Activated CD4-positive, alpha-beta T cell treated with anti-CD3 and anti-CD28 coated beads, Interleukin-2, amount 50 U/mL, for 24 hours (primary cell): ENCODE results near the gene LRTM2.
A peak's percentile ranks its signal among the peaks of the same experiment; 100 is the strongest.

Experiments
- DNase-seq, 2 donors: peaks; one replicate each; pipeline ENCODE4 v3.0.0-alpha.2; 2020; ENCODE audit warnings: low read depth in 1 of 2, low spot score in 1 of 2

The LRTM2 gene

DNA sequence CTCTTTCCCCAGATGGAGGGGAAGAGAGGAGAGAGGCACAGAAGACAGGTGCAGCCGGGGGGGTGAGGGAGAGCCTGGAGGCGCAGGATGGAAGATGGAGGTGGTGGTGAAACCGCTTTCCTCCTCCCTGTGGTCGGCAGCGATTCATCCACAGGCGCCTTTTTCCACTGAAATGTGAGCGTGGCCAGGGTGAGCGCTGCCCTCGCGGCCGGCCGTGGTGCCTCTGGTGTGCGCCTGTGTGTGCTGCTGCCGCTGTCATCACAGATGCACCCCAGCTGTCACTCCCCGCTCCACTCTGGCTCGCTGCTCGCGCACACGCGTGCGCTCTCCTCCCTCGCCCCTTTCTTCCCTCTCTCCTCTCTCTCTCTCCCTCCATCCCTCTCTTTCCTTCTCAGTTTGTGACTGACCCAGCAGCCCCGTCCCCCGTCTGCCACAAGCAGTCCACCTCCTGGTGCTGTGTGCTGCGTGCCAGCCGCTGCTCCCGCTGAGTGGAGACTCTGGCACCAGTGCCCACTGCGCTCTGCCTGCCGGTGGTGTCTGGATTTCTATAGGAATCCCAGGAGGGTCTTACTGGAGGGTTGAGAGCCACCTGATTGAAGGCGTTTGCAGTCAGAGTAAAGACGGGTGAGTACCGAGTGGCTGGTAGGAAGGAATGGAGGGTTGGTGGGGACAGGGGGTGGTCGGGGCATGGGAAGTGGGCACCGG, at the start of gene LRTM2:
Gene LRTM2 (plus strand): TSS at position 375 of the 705 bp plus-strand sequence. CDS start 7,584 bp downstream, outside the sequence.
- DNase-seq: no peak

DNA sequence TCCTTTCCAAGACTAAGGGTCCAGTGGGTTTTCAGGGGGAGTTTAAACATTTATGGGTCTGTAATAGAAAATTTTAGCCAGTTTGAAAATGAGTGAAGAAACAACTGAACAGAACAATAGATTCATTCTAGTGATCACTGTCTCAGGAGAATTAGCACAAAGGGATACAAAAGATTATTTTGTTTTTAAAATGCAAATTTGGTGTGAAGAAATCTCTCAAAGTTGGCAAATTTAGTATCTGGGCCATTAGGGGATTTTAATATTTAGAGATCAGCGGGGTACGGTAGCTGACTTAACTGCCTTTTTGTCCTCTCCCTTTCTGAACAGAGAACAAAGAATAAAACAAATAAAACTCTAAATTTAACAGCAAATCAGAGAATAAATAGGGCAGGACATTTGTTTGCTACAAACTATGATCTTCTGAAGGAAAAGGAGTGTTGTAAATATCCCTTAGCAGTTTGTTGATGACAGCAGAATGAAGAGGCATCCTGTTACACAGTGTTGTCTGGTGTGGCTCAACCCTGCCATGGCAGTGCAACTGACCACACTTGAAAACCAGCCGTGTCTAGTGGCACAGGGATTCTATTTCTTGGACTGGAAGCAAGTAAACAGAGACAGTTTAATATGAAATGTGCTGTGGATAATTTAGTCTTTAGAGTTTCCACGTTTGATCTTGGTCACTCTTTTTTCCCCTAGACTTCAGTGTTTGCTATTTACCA, 46.3 kb upstream of the LRTM2 start:
- no peak for DNase-seq

DNA sequence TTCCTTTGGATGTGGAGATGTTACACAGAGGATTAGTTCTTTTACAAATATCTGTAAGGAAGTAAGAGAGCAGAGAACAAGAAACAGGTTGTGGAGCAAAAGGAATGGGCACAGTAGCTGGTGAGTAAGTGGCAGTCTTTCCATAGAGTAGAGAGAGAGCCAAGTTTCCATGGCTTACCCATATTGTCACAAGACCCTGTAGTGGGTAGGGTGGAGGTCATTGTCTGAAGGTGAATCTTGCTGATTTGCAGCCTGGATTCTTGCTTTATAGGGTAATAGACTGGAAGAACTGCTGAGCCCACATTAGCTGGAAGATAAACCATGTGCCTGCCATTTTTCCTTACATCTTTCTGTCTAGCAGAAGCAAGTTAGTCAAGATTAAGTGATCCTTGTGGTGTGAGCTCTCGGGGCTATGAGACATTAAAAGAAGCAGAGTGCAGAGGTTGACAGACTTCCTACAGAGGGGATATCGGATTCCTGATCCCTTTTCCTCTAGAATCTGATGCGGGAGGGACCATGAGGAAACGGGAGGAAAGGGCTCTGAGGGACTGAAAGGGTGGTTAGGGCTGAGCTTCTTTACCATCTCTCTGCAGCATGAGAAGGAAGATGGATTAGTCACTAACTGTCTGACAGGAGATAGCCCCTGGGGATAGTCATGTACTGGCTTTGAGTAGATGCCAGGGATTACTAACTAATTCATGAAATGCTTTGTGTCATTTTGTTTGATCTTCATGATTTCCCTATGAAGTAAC, 44.0 kb upstream of the LRTM2 start:
- DNase-seq: no peak

DNA sequence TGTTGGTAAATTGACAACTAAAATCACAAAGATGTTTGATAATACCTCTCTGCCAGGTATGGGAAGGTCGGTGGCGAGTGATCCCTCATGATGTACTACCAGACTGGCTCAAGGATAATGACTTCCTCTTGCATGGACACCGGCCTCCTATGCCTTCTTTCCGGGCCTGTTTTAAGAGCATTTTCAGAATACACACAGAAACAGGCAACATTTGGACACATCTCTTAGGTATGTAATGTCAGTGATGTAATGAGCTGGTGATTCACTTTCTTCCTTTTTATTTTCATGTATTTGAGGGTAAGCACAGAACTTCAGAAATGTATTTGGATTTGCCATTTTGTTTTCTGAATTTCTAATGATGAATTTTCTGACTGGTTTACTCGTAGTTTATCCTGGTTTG, 42.6 kb upstream of the LRTM2 start:
- no peak for DNase-seq

DNA sequence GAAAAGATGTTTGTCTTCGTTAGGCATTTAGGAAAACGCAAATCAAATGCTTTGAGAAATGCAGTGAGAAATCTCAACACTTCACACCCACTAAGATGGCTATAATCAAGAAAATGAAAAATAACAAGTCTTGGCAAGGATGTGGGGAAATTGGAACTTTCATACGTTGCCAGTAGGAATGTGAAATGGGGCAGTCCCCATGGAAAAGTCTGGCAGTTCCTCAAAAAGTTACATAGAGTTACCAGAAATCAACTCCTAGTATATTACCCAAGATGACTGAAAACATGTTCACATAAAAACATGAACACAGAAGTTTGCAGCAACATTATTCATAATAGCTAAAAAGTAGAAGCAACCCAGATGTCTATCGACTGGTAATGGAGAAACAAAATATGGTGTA, 41.5 kb upstream of the LRTM2 start:
- no peak for DNase-seq

DNA sequence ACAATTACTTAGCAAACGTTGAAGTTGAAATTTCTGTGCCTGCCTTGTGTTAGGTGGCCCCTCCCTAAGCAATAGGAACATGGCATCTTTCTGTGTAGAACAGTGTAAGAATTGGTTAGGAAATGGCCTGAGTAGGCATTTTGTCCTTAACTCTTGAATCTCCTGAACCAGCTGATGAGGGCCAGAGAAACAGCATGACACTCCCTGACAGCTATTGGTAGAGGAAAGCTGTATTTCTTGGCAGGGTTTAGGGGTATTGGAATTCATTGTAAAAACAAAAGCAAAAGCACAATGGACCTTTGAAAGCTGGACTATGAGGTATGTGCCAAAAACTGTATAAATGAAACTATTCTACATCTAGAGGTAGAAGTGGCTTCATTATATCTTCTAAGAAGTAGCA, 40.6 kb upstream of the LRTM2 start:
- no peak for DNase-seq

DNA sequence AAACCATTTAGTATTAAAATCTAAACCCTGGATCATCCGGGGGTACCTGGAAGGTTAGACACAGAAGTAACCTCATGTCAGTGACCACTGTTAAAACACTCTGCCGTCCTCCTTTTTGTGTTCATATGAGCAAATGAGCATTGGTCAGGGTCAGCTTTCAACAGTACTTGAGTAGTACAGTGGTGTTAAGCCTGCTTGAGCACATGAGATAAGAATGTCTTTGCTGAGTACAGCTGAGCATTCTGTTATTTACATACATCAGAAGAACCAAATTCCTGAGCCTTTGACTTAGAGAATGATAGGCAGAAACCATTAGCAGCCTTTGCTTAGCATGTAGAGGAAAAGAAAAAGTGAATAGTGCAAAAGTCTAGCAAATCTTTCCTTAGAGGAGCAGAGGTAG, 38.6 kb upstream of the LRTM2 start:
- no peak for DNase-seq

DNA sequence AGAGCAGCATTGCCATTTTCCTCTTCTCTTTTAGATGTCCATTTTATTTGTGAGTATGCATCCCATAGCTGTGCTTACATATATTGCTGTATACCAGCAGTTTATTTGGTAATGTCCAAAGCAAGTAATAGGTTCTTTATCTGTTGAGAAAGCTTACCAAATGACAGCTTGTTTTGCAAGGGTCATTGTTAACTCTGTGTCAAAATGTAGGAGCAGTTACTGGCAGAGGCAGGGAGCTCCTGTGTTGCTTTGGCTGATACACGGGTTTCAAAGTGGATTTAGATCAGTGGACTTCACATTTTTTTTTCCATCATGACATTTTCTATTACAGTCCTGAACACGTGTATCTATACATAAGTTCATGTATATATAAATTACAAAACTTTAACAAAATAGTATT, 38.1 kb upstream of the LRTM2 start:
- DNase-seq: no peak

DNA sequence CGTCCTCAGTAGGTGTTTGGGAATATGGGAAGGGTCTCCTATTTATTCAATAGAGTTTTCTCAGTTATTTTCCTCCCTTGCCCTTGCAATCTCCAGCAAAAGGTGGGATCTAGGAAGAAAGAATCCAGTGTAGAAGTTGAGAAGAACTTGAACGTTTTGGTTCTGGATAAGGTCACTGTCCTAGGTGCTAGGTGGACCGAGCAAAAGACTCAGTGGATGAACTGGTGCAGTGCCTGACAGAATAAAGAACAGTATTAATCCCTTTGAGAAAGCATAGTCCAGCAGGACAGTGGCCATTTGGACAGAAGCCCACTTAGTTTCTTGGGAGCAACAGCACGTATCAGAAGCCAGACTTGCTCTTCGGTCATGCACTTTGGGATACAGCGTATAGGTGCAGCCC, 32.7 kb upstream of the LRTM2 start:
- DNase-seq: no peak

DNA sequence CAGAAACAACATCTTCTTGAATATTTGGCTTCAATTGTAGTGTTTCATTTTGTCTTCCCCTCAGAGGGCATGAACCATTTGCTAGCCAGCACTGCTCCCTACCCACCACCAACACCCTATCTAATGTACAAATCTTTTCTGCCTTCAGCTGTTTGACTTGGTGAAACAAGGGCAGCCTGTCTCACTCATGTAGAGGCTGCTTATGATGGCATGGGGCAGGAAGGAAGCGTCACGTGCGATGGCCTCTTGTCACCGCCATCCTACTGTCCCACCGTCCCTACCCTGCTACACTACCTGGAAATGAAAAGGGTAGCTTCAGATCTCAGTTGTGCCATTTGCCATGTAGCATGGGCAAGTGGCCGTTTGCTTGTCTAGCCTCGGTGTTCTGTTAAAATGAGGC, 29.9 kb upstream of the LRTM2 start:
- DNase-seq: no peak

DNA sequence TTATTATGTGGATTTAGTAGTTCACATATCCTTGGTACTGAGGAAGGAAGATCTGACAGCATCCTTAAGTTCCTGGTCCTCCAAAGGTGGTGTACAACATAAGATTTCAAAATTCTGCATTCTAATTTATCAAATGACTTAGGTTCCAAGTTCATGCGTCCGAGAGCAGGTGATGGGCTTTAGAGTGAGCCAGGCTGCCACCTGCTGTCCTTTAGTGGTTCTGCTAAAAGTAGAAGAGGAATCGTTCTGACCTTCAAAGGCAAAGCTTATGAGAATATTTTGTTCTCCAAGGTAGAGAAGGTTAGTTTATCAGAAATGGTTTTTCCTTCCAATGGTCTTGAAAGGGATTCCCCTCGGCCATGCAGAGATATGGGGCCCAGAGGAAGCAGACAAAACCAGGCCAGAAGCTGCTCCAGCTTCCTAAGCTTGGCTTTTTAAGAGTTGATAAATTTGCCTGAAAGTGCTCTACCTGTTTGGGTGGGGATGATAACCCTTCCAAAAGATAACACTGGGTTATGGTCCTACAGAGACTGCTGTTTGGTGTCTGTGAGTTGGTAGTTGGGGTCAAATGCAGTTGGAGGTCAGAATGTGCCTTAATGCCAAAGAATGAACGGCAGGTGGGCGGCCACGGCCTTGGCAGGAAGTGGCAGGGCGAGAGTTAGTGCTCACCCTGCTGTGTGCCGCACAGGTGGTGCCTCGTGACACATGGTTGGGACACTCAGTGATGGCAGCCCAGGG, 29.1 kb upstream of the LRTM2 start:
- peak in 1 of 2 donors; percentile 55 for DNase-seq

DNA sequence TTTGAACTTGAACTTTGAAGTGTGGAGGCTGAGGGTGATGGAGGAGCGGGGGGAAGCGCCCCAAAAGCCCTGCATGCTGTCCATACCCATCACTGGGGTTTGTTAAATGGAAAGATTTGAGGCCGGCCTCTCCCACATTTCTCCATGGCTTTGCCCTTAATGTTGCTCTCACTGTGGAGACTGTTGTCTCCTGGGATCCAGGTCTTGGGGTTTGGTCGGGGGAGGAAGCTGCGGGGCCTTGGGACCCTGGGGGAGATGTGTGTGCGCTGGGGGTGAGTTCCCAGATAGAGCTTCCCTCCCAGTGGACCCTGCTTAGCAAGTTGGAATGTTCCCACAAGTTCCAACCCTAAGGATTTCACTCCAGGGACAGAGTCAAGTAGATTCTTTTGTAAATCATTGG, 28.0 kb upstream of the LRTM2 start:
- DNase-seq: no peak

DNA sequence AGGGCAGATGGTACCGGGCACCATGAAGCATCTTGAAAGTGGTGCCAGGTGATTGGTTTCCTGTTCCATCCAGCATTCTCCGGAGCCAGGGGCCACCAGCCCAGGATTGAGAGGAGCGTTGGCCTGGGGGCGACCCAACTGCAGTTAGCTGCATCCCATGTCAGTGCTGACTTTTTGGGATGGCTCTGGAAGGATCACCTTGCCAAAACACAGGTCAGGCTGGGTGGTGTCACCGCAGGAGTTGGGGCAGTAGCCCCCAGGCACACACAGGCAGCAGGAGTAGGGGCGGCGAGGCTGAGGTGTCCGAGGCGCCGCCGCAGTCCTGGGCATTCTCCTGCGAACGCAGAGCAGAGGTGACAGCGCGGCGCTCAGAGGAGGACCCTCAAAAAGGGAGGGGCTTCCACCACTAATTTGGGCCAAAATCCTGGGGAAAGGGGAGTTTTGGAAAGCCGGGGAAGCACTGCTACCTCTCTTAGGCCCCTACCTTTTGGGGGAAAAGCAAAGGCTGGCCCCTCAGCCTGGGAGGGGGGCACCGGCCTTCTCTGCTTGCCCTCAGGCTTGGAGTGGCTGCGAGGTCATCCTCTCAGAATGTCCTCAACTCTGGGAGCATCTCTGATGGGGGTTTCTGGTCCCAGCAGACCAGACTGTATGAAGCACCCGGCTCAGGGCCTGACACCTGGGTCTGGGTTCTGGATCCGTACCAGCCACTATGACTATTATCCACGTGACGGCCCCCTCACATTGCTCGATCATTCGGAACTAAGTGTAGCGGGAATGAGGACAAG, 26.7 kb upstream of the LRTM2 start:
- no peak for DNase-seq

DNA sequence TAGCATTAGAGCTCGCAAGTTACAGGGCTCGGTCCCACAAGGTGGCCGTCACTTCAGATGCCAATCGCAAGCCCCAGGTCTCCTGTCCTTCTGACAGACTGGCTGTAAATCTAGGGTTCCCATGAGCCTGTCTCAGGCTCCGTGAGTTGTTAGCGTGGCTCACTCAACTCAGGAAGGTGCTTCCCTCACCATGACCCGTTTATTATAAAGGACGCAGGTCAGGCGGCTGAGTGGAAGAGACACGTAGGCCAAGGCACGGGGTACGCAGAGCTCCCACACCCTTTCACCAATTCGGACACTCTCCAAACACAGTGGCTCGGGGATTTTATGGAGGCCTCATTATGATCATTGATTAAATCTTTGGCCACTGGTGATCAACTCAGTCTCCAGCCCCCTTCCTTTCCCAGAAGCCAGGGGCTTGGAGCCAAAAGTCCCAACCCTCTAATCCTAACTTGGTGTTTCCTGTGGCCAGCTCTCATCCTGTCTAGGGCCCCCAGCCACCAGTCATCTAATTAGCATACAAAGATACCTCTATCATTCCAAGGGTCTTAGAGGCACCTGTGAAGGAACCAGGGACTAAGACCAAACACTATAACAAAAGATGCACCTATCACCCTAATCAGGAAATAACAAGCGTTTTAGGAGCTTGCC, 25.8 kb upstream of the LRTM2 start:
- no peak for DNase-seq

DNA sequence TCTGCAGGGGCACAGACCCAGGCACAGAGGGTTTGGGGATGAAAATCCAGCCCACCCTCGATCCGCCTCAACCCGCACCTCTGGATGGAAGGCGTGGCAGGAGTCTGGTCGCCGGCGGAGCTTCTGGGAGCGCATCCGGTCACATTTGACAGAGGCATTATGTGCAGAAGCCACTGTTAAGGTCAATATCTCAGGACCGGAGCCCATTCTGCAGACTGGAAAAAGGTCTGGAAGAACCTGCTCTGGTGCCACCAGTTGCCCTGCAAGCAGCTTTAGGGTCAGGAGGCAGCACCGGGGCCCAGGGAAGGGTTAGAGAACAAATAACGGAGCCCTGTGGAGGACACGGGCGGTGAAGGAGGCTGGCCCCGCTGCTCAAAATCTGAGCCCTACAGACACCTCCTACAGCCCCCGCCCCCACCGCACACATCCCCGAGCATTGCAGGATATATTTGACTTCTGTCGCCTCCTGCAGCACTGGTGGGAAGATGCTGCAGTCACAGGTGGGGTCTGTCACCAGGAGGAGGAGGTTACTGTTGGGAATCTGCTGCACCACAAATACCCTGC, 25.1 kb upstream of the LRTM2 start:
- DNase-seq: no peak

DNA sequence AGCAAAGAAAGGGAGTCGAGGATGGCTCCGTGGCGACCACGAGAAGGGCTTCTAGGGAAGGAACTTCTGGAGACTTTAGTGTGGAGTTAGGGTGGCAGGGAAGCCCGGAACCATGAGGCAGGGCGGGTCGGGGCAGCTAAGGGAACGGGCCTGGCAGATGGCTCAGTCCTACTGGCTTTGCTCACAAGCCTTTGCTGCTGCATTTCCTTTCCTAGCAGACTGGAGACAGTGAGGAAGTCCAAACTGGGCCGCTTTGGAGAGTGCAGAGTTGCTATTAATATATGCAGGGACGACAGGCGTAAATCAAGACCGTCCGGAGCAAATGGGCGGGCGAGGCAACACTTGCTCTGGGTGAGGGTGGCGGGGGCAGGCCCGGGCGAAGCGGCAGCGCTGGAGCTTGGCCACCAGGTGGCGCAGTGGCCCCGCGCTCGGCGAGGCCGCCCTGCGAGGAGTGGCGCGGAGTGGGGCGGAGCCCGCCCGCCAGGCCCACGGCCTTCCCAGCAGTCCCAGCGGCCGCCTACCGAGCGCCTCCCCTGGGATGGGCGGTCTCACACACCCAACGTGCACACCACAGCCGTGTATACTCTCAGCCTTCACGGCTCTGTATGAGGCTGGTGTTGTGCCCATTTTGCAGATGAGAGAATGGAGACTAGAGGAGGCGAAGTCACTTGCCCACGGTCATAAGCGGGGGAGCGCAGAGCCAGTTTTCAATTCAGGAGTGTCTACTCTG, 24.4 kb upstream of the LRTM2 start:
- DNase-seq: peak; percentile 90

DNA sequence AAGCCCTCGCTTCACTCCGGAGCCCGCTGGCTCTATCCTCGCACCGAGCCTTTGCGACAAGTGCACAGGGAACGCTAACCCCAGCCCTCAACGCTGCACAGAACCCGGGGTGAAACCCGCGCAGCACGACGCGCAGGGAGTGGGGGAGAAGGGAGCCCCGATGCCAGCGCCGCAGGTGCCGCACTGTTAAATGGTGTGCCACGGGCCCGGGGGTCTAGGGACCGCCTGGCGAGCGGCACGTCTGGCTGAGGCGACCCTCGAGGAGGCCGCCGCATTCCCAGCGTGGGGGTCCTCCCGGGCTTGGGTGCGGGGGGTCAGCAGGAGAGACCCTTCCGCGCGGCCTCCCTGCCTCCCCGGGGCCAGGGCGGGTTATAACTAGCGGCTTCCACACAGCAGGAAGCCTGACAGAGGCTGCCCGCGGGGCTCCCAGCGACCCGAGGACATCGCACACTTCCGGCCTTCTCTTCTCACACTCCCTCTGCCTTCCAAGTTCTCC, 23.8 kb upstream of the LRTM2 start:
- DNase-seq: peak in 1 of 2 donors; percentile 36

DNA sequence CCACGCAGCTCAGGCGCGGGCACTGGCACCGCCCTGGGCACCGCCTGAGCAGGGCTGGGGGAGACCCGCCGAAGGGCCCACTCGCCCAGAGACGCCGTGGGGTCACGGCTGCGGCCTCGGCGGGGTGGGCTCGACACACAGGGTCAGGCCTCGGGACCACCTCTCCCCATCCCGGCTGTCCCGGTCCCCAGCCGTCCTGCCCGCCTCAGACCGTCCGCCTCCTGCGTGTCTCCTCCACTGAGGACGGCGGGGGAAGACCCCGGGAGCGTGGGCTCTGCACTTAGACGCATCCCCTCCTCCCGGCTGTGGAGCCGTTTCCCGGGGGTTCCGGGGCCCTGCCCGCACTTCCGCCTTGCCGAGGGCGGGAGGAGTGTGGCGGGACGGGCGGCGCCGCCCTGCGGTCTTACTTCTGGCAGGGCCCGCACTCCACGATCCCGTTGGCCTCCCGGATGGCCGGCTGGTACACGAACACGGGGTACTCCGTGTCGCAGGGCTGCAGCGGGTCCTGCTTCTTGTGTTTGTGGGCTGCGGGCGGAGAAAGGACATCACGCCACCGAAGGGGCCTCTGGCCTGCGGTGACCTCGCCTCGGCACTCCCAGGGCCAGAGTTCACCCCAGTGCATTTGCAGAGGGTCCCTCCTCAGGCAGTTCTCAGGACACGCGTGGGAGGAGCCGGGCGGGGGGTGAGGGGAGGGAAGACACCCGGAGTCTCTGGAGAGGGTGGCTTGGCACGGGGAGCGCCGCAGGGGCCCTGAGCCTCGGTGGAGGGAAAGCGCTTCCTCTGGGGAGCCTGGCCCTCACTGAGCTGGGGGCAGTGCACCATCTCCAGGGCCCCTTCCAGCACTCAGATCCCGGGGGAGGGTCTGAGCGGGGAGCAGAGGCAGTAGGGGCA, 23.1 kb upstream of the LRTM2 start:
- peak; percentile 34 to 43 for DNase-seq
